Neural cell (in vitro differentiated cells): ENCODE measurements around the gene TRPM3. TPM values are rescaled to one million over a fixed set of nuclear protein-coding genes. Genes with fewer than 3 reads are reported as not detected.

Source experiments
- H2AFZ ChIP-seq: fragments of 200-600, 300-800 bp; sonication (generic), shearing (Covaris generic); 2 replicates; pipeline ENCODE4 v1.6.0; 2014; ENCODE audit warnings: low read depth, mild to moderate bottlenecking, antibody characterized with exemption, low read length, moderate library complexity
- H3F3A ChIP-seq: fragments of 200-600 bp; shearing (Covaris generic); 2 replicates; pipeline ENCODE4 v1.6.1; 2016; ENCODE audit warnings: mild to moderate bottlenecking, moderate library complexity, mixed read lengths, antibody characterized with exemption, low read length; ENCODE audit not compliant: insufficient read depth, poor library complexity, severe bottlenecking
- H3K27ac ChIP-seq: fragments of 200-600, 300-800 bp; sonication (generic), shearing (Covaris generic); 2 replicates; pipeline ENCODE4 v1.5.1; 2014; ENCODE audit warnings: mild to moderate bottlenecking, low read length, moderate library complexity
- H3K27me3 ChIP-seq: fragments of 300-800, 200-600 bp; sonication (generic), shearing (Covaris generic); 2 replicates; pipeline ENCODE4 v1.6.0; 2014; ENCODE audit warnings: mild to moderate bottlenecking, low read depth, low read length, moderate library complexity; ENCODE audit not compliant: insufficient read depth
- H3K36me3 ChIP-seq: fragments of 300-800, 200-600 bp; sonication (generic), shearing (Covaris generic); 2 replicates; pipeline ENCODE4 v1.5.1; 2014; ENCODE audit warnings: mild to moderate bottlenecking, antibody characterized with exemption, low read length, moderate library complexity; ENCODE audit not compliant: insufficient read depth
- H3K4me2 ChIP-seq: fragments of 300-800, 200-600 bp; sonication (generic), shearing (Covaris generic); 2 replicates; pipeline ENCODE4 v1.6.0; 2014; ENCODE audit warnings: mild to moderate bottlenecking, low read length
- H3K4me3 ChIP-seq: fragments of 300-800, 200-600 bp; sonication (generic), shearing (Covaris generic); 2 replicates; pipeline ENCODE4 v1.5.1; 2014; ENCODE audit warnings: mild to moderate bottlenecking, low read length, moderate library complexity
- H3K79me2 ChIP-seq: fragments of 200-600 bp; shearing (Covaris generic); replicated peaks from 2 replicates; pipeline ENCODE4 v1.6.0; 2014; ENCODE audit warnings: mild to moderate bottlenecking, low read length, moderate library complexity; ENCODE audit not compliant: insufficient read depth
- H3K9ac ChIP-seq: fragments of 300-800, 200-600 bp; sonication (generic), shearing (Covaris generic); 2 replicates; pipeline ENCODE4 v1.6.1; 2016; ENCODE audit warnings: mild to moderate bottlenecking, low read length, mixed read lengths
- H3K9me2 ChIP-seq: fragments of 200-600 bp; shearing (Covaris generic); 2 replicates; pipeline ENCODE4 v1.6.1; 2016; ENCODE audit warnings: mild to moderate bottlenecking, low read length, mixed read lengths; ENCODE audit not compliant: insufficient read depth
- H3K9me3 ChIP-seq: fragments of 200-600, 300-800 bp; sonication (generic), shearing (Covaris generic); 2 replicates; pipeline ENCODE4 v1.6.1; 2016; ENCODE audit warnings: mild to moderate bottlenecking, mixed run types, low read length, moderate library complexity, mixed read lengths
- H4K20me1 ChIP-seq: fragments of 200-600 bp; shearing (Covaris generic); 2 replicates; pipeline ENCODE4 v1.6.1; 2016; ENCODE audit warnings: mild to moderate bottlenecking, mixed run types; ENCODE audit not compliant: insufficient read depth
- CTCF ChIP-seq: fragments of 450-650 bp; IDR thresholded peaks from 2 replicates; pipeline ENCODE4 v1.5.1; 2014; ENCODE audit warnings: antibody characterized with exemption, mild to moderate bottlenecking, moderate library complexity; ENCODE audit not compliant: poor library complexity, severe bottlenecking
- EP300 ChIP-seq: fragments of 450-650 bp; conservative IDR thresholded peaks from 2 replicates; pipeline ENCODE4 v1.6.1; 2014; ENCODE audit warnings: antibody characterized with exemption, mild to moderate bottlenecking, moderate library complexity; ENCODE audit not compliant: poor library complexity, severe bottlenecking
- EZH2 ChIP-seq: fragments of 200-600, 300-800 bp; shearing (Covaris generic), sonication (generic); IDR thresholded peaks from 2 replicates; pipeline ENCODE4 v1.6.1; 2014; ENCODE audit warnings: antibody characterized with exemption, low read length, borderline replicate concordance, mild to moderate bottlenecking; ENCODE audit not compliant: insufficient read depth, poor library complexity, severe bottlenecking
- MXI1 ChIP-seq: fragments of 450-650 bp; conservative IDR thresholded peaks from 2 replicates; pipeline ENCODE4 v1.6.1; 2014; ENCODE audit warnings: antibody characterized with exemption, mild to moderate bottlenecking; ENCODE audit not compliant: poor library complexity, severe bottlenecking
- POLR2AphosphoS5 ChIP-seq: IDR thresholded peaks from 2 replicates; pipeline ENCODE4 v1.6.1; 2012
- RAD21 ChIP-seq: fragments of 450-650 bp; conservative IDR thresholded peaks from 2 replicates; pipeline ENCODE4 v1.6.1; 2014; ENCODE audit warnings: antibody characterized with exemption, mild to moderate bottlenecking, moderate library complexity
- REST ChIP-seq: IDR thresholded peaks from 2 replicates; pipeline ENCODE4 v1.6.1; 2012; ENCODE audit warnings: borderline replicate concordance
- SMC3 ChIP-seq: fragments of 450-650 bp; conservative IDR thresholded peaks from 2 replicates; pipeline ENCODE4 v1.6.1; 2014; ENCODE audit warnings: antibody characterized with exemption, mild to moderate bottlenecking, moderate library complexity; ENCODE audit not compliant: poor library complexity
- TAF1 ChIP-seq: IDR thresholded peaks from 2 replicates; pipeline ENCODE4 v1.6.1; 2012; ENCODE audit warnings: low read depth
- polyA plus RNA-seq: library from polyadenylated mRNA; depleted of rRNA; stranded (reverse); fragments of >200 nt; gene quantifications from 2 replicates; pipeline ENCODE4 v1.2.3, GENCODE V29; 2014

TRPM3 gene
- polyA plus RNA-seq, 1 donor from 2014 or later = 1.3 TPM

GRCh38 chr9:70688704-70689103, 432.7 kb downstream of the TRPM3 start:
- Histone ChIP-seq H3K9me3 (no peaks in the 10 kb centered on the region), H4K20me1 (no peaks in the 10 kb centered on the region), H3K9me2 (no peaks in the 10 kb centered on the region), H3K27me3 (no peaks in the 10 kb centered on the region), H3K27ac (no peak overlapping the region), H3K4me3 (no peak overlapping the region), H3K9ac (no peak overlapping the region), H3K4me2 (no peak overlapping the region), H3K79me2 (no peaks in the 10 kb centered on the region), H2AFZ (no peak overlapping the region), H3K36me3 (no peaks in the 10 kb centered on the region), H3F3A (no peaks in the 10 kb centered on the region)
- TF ChIP-seq SMC3 = no peak

- TF ChIP-seq TAF1 = no peak
- TF ChIP-seq MXI1 = no peak
- TF ChIP-seq REST = no peak
- TF ChIP-seq CTCF = no peak
- TF ChIP-seq POLR2AphosphoS5 = no peak
- TF ChIP-seq EZH2 = no peak
- no peak for TF ChIP-seq EP300
- TF ChIP-seq SMC3 = no peak
- TF ChIP-seq RAD21 = no peak
- H4K20me1 ChIP-seq = no peaks in the 10 kb centered on the region
These were observed 437.6 kb downstream of the TRPM3 start for GRCh38 chr9:70683841-70684240.

GRCh38 chr9:70682298-70682697, 439.1 kb downstream of the TRPM3 start:
- Histone ChIP-seq H3K4me3 (no peak overlapping the region), H3K27me3 (no peaks in the 10 kb centered on the region), H3K9ac (no peak overlapping the region), H3K9me3 (no peaks in the 10 kb centered on the region), H3K27ac (no peak overlapping the region), H3F3A (no peaks in the 10 kb centered on the region), H3K79me2 (no peaks in the 10 kb centered on the region), H3K9me2 (no peaks in the 10 kb centered on the region), H2AFZ (no peak overlapping the region), H3K4me2 (no peak overlapping the region), H3K36me3 (no peaks in the 10 kb centered on the region), H4K20me1 (no peaks in the 10 kb centered on the region)
- TF ChIP-seq EZH2 = no peak
- no peak for TF ChIP-seq POLR2AphosphoS5
- TF ChIP-seq RAD21 = no peak
- TF ChIP-seq SMC3 = no peak
- no peak for TF ChIP-seq TAF1
- no peak for TF ChIP-seq REST
- TF ChIP-seq EP300 = no peak
- no peak for TF ChIP-seq MXI1
- no peak for TF ChIP-seq CTCF

More at GRCh38 chr9:70683841-70684240, 437.6 kb downstream of the TRPM3 start:
- H3F3A ChIP-seq = no peaks in the 10 kb centered on the region
- no peak overlapping the region for H3K4me3 ChIP-seq
- H3K9me3 ChIP-seq = no peaks in the 10 kb centered on the region
- H3K27ac ChIP-seq = no peak overlapping the region
- no peaks in the 10 kb centered on the region for H3K36me3 ChIP-seq
- no peaks in the 10 kb centered on the region for H3K27me3 ChIP-seq
- no peaks in the 10 kb centered on the region for H3K9me2 ChIP-seq
- H3K79me2 ChIP-seq = no peaks in the 10 kb centered on the region
- no peak overlapping the region for H3K9ac ChIP-seq
- no peak overlapping the region for H2AFZ ChIP-seq
- H3K4me2 ChIP-seq = no peak overlapping the region
